ENCODE data around the gene OPN1MW3.

DNA sequence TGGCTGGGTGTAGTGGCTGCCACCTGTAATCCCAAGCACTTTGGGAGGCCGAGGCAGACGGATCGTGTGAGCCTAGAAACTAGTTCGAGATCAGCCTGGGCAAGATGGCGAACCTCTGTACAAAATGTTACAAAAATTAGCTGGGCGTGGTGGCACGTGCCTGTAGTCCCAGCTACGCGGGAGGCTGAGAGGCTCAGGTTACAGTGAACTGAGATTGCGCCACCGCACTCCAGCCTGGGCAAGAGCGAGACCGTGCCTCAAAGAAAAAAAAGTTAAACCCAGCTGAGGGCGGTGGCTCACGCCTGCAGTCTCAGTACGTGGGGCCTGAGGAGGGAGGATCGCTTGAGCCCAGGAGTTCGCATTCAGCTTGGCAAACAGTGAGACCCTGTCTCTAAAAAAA, 39.3 kb downstream of the OPN1MW3 start:
- TF ChIP-seq NFRKB (IDR thresholded peaks at IDR 0.05) (no peak), FOXM1 (IDR thresholded peaks at IDR 0.05; ENCODE audit: borderline replicate concordance) (no peak), LEF1 (IDR thresholded peaks at IDR 0.05; ENCODE audit: borderline replicate concordance) (no peak), ELF4 (IDR thresholded peaks at IDR 0.05) (no peak), ARNT (IDR thresholded peaks at IDR 0.05) (no peak)

Data from HEK293T (cell line).